Measurements from ENCODE around the gene ZNF106.

The ZNF106 gene

DNA sequence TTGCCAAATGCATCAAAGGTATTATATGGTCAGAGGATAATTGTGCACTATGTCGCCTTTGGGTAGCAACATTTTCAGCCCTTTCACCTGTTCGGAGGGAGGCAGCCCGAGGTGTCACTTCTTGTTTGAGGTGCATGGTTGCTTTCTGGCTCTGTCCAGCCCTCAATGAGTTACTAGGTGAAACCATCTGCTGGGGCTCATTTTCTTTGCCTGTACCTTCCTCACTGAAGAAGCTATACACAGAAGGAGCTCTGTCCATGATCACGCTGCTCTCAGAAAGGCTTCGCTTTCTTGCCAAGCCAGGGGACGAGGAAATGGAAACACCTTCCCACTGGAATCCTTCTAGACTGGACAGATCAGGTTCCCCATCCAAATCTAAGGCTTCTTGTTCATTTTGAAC, 42.7 kb downstream of the ZNF106 start:
- H3K4me3 ChIP-seq (ENCODE audit: low read length) = no peak overlapping the region
- TF ChIP-seq, protein P1, sequence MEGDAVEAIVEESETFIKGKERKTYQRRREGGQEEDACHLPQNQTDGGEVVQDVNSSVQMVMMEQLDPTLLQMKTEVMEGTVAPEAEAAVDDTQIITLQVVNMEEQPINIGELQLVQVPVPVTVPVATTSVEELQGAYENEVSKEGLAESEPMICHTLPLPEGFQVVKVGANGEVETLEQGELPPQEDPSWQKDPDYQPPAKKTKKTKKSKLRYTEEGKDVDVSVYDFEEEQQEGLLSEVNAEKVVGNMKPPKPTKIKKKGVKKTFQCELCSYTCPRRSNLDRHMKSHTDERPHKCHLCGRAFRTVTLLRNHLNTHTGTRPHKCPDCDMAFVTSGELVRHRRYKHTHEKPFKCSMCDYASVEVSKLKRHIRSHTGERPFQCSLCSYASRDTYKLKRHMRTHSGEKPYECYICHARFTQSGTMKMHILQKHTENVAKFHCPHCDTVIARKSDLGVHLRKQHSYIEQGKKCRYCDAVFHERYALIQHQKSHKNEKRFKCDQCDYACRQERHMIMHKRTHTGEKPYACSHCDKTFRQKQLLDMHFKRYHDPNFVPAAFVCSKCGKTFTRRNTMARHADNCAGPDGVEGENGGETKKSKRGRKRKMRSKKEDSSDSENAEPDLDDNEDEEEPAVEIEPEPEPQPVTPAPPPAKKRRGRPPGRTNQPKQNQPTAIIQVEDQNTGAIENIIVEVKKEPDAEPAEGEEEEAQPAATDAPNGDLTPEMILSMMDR (conservative IDR thresholded peaks at IDR 0.05; ENCODE audit: low read depth, low read length) = no peak
- no peak for DNase-seq (ENCODE audit: low read depth)

DNA sequence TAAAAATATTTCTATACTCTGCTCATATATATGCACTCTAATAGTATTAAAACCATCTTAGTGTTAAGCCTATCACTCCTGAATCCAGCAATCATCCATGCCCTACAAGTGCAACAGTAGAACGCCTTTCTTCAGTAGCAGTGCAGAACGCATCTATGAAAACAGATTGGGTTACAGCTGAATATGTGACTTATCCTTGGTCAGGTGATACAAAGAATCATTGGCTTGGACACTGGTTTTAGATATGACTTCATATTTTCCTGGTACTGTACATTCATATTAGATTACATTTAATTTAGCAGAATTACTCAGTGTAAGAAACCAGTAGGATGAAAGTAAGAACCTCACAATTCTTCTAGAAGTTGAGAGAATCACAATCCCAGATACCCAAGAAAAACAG, 43.3 kb downstream of the ZNF106 start:
- no peak overlapping the region for H3K4me3 ChIP-seq (ENCODE audit: low read length)
- no peak for DNase-seq (ENCODE audit: low read depth)
- TF ChIP-seq, protein P1 (conservative IDR thresholded peaks at IDR 0.05; ENCODE audit: low read depth, low read length) = no peak

DNA sequence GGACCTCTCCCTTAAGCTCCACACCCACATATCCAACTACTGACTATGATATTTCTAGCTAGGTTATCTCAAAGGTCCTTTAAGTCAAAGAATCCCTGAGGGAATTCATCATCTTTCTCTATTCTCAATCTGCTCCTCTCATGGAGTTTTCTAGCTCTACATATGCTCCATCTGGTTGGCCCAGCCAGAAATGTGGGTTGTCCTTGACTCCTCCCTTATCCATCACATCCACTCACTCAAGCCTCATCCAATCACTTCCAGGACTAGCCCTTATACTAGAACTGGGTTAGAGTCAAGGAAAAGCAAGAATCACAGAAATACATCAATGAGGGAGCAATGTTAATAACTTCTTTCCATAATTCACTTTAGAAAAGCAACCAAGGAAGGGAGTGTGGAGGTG, 45.4 kb downstream of the ZNF106 start:
- TF ChIP-seq, protein P1 (conservative IDR thresholded peaks at IDR 0.05; ENCODE audit: low read depth, low read length) = no peak
- H3K4me3 ChIP-seq (ENCODE audit: low read length) = no peak overlapping the region
- no peak for DNase-seq (ENCODE audit: low read depth)

DNA sequence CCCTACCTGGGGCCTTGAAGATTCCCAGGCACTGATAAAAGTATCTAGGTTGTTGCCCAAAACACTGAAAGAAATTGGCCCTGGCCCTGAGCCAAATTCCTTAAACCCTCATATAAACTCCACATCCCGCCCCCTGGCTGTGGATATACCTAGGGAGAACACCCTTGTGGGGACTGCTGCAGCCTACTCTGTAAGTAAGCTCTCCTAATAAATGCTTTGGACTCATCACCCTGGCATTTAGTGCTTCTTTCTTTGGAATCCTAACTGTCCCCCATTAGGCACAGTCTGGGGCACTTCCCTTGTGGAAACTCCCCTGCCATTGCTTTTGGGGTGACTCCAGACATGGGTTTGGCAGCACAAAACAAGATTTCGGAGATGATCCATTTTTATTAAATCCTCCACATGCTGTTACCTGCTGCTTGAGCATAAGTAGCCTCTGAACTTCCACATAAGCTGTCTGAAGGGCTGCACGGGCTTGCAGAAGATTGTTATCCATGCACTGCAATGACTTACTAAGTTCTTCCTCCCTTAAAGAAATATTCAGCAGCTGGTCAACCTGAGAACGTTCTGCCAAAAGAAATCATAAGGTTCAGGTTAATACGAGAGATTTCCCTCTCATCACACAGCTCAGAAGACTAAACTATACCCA, 46.4 kb downstream of the ZNF106 start:
- H3K4me3 ChIP-seq (ENCODE audit: low read length) = no peak overlapping the region
- TF ChIP-seq, protein P1 (conservative IDR thresholded peaks at IDR 0.05; ENCODE audit: low read depth, low read length) = peak; percentile 13
- DNase-seq (ENCODE audit: low read depth) = no peak

GRCh38 chr15:42427429-42428223, 63.3 kb downstream of the ZNF106 start:
- TF ChIP-seq, protein P1 (conservative IDR thresholded peaks at IDR 0.05; ENCODE audit: low read depth, low read length) = no peak
- DNase-seq (ENCODE audit: low read depth) = no peak
- no peak overlapping the region for H3K4me3 ChIP-seq (ENCODE audit: low read length)

DNA sequence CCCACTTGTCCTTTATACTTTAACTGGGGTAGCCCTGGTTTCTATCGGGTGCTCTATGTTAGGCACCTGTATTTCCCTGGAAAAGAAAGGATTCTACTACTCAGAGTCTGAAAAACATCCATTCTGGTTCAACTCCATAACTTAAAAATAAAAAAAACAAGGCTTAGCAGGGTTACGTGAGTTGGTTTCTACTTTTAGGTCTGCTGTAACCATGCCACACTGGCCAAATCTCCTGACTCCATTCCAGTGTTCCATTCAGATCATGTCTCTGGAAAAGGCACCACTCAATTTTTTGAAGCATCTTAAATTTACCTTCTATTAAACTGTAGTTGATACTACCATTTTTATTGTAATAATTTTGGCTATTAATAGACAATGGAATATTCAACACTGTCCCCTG, 69.6 kb downstream of the ZNF106 start:
- no peak overlapping the region for H3K4me3 ChIP-seq (ENCODE audit: low read length)
- TF ChIP-seq, protein P1 (conservative IDR thresholded peaks at IDR 0.05; ENCODE audit: low read depth, low read length) = no peak
- no peak for DNase-seq (ENCODE audit: low read depth)

GRCh38 chr15:42419369-42419768, 71.6 kb downstream of the ZNF106 start:
- H3K4me3 ChIP-seq (ENCODE audit: low read length) = no peak overlapping the region
- TF ChIP-seq, protein P1 (conservative IDR thresholded peaks at IDR 0.05; ENCODE audit: low read depth, low read length) = no peak
- no peak for DNase-seq (ENCODE audit: low read depth)
